GM23338 (cell line): Measurements from ENCODE around the gene PCYT1A.

Source experiments
- EZH2phosphoT487 ChIP-seq: fragments of 200-600 bp; sonication (generic); IDR thresholded peaks from one replicate; pipeline ENCODE4 v1.8.1; 2018; ENCODE audit warnings: antibody characterized with exemption; ENCODE audit not compliant: unreplicated experiment
- STAT1 ChIP-seq: IDR thresholded peaks from one replicate; pipeline ENCODE4 v1.6.1; 2016; ENCODE audit warnings: antibody characterized with exemption; ENCODE audit not compliant: unreplicated experiment
- TF ChIP-seq, protein P1 (sequence below): IDR thresholded peaks from one replicate; pipeline ENCODE4 v1.6.1; 2018; ENCODE audit warnings: antibody characterized with exemption; ENCODE audit not compliant: unreplicated experiment
- TF ChIP-seq, protein P2 (sequence below), 2 experiments: fragments of 200-600 bp in 1 of 2; sonication (generic) in 1 of 2; conservative IDR thresholded peaks; 2 replicates each; pipeline versions ENCODE4 v1.5.1 to v1.6.1; 2016 to 2017; ENCODE audit warnings: antibody characterized with exemption in 2 of 2, low read depth in 2 of 2, mild to moderate bottlenecking in 2 of 2, moderate library complexity in 1 of 2

DNA sequence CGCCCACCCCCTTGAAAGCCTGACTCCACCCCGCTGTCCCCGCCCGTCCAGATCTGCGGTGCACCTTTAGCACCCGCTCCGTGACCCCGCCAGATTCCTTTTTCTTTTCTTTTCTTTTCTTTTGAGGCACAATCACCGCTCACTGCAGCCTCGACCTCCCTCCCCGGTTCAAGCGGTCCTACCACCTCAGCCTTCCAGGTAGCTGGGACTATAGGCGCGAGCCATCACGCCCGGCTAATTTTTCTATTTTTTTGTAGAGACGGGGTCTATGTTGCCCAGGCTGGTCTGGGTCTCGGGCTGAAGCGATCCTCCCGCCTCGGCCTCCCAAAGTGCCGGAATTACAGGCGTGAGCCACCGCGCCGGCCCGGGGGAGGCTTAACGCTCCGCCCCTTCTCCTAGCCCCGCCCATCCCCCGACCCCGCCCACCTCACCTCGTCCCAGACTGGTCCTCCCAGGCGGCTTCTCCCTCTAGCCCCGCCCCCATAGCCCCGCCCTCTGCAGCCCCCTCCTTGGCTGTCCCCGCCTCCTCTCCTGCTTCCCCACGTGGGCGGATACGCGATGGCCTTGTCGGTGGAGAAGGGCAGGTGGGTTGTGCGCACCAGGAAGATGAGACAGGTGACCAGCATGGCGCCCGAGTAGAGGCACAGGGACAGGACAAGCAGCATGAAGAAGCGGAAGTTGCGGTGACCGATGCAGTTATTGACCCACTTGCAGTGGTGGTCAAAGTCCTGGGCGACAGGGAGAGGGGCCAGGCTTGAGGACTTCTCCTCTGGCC, 79.5 kb downstream of the PCYT1A start:
- TF ChIP-seq, protein P1, sequence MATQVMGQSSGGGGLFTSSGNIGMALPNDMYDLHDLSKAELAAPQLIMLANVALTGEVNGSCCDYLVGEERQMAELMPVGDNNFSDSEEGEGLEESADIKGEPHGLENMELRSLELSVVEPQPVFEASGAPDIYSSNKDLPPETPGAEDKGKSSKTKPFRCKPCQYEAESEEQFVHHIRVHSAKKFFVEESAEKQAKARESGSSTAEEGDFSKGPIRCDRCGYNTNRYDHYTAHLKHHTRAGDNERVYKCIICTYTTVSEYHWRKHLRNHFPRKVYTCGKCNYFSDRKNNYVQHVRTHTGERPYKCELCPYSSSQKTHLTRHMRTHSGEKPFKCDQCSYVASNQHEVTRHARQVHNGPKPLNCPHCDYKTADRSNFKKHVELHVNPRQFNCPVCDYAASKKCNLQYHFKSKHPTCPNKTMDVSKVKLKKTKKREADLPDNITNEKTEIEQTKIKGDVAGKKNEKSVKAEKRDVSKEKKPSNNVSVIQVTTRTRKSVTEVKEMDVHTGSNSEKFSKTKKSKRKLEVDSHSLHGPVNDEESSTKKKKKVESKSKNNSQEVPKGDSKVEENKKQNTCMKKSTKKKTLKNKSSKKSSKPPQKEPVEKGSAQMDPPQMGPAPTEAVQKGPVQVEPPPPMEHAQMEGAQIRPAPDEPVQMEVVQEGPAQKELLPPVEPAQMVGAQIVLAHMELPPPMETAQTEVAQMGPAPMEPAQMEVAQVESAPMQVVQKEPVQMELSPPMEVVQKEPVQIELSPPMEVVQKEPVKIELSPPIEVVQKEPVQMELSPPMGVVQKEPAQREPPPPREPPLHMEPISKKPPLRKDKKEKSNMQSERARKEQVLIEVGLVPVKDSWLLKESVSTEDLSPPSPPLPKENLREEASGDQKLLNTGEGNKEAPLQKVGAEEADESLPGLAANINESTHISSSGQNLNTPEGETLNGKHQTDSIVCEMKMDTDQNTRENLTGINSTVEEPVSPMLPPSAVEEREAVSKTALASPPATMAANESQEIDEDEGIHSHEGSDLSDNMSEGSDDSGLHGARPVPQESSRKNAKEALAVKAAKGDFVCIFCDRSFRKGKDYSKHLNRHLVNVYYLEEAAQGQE, result no peak
- TF ChIP-seq, protein P2, sequence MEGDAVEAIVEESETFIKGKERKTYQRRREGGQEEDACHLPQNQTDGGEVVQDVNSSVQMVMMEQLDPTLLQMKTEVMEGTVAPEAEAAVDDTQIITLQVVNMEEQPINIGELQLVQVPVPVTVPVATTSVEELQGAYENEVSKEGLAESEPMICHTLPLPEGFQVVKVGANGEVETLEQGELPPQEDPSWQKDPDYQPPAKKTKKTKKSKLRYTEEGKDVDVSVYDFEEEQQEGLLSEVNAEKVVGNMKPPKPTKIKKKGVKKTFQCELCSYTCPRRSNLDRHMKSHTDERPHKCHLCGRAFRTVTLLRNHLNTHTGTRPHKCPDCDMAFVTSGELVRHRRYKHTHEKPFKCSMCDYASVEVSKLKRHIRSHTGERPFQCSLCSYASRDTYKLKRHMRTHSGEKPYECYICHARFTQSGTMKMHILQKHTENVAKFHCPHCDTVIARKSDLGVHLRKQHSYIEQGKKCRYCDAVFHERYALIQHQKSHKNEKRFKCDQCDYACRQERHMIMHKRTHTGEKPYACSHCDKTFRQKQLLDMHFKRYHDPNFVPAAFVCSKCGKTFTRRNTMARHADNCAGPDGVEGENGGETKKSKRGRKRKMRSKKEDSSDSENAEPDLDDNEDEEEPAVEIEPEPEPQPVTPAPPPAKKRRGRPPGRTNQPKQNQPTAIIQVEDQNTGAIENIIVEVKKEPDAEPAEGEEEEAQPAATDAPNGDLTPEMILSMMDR (conservative IDR thresholded peaks at IDR 0.05; ENCODE audit: low read depth in 2 of 2), result no peak
- no peak for TF ChIP-seq STAT1
- no peak for TF ChIP-seq EZH2phosphoT487
